ENCODE measurements around the gene CHIT1.

The CHIT1 gene

GRCh38 chr1:203216274-203217138 is 13.0 kb downstream of the CHIT1 start:
- DNase-seq (ENCODE audit: low spot score): peak; percentile 72

GRCh38 chr1:203215573-203215972 is 13.9 kb downstream of the CHIT1 start:
- DNase-seq (ENCODE audit: low spot score): no peak

- DNase-seq (ENCODE audit: low spot score): no peak
These were observed 14.6 kb downstream of the CHIT1 start for GRCh38 chr1:203214871-203215270.

GRCh38 chr1:203213126-203213525 is 16.3 kb downstream of the CHIT1 start:
- DNase-seq (ENCODE audit: low spot score): no peak

- no peak for DNase-seq (ENCODE audit: low spot score)
These were observed 17.7 kb downstream of the CHIT1 start for GRCh38 chr1:203211812-203212211.

- DNase-seq (ENCODE audit: low spot score): no peak
These were observed 18.5 kb downstream of the CHIT1 start for GRCh38 chr1:203210988-203211387.

GRCh38 chr1:203210350-203210749 is 19.1 kb downstream of the CHIT1 start:
- no peak for DNase-seq (ENCODE audit: low spot score)

GRCh38 chr1:203208181-203208580 is 21.3 kb downstream of the CHIT1 start:
- DNase-seq (ENCODE audit: low spot score): no peak

GRCh38 chr1:203207751-203208150 is 21.7 kb downstream of the CHIT1 start:
- DNase-seq (ENCODE audit: low spot score): no peak

GRCh38 chr1:203206129-203206687 is 23.3 kb downstream of the CHIT1 start:
- DNase-seq (ENCODE audit: low spot score): no peak

GRCh38 chr1:203204756-203205155 is 24.7 kb downstream of the CHIT1 start:
- no peak for DNase-seq (ENCODE audit: low spot score)

GRCh38 chr1:203202431-203203245 is 26.8 kb downstream of the CHIT1 start:
- no peak for DNase-seq (ENCODE audit: low spot score)

GRCh38 chr1:203201516-203202205 is 27.8 kb downstream of the CHIT1 start:
- no peak for DNase-seq (ENCODE audit: low spot score)

GRCh38 chr1:203200916-203201315 is 28.6 kb downstream of the CHIT1 start:
- no peak for DNase-seq (ENCODE audit: low spot score)

GRCh38 chr1:203199816-203200571 is 29.5 kb downstream of the CHIT1 start:
- no peak for DNase-seq (ENCODE audit: low spot score)

- DNase-seq (ENCODE audit: low spot score): no peak
These were observed 30.0 kb downstream of the CHIT1 start for GRCh38 chr1:203199481-203199815.

- DNase-seq (ENCODE audit: low spot score): no peak
These were observed 30.5 kb downstream of the CHIT1 start for GRCh38 chr1:203199002-203199401.

GRCh38 chr1:203197625-203198024 is 31.8 kb downstream of the CHIT1 start:
- DNase-seq (ENCODE audit: low spot score): no peak

- no peak for DNase-seq (ENCODE audit: low spot score)
These were observed 33.1 kb downstream of the CHIT1 start for GRCh38 chr1:203196371-203196770.

GRCh38 chr1:203190949-203191348 is 38.5 kb downstream of the CHIT1 start:
- DNase-seq (ENCODE audit: low spot score): no peak

GRCh38 chr1:203189951-203190352 is 39.5 kb downstream of the CHIT1 start:
- no peak for DNase-seq (ENCODE audit: low spot score)
